Measurements from ENCODE around the gene NUDCD3. TPM values are rescaled to one million over a fixed set of nuclear protein-coding genes. Genes with fewer than 3 reads are reported as not detected.

Gene NUDCD3
- total RNA-seq, 1 experiment from 2014 or later = 71.9 TPM

DNA sequence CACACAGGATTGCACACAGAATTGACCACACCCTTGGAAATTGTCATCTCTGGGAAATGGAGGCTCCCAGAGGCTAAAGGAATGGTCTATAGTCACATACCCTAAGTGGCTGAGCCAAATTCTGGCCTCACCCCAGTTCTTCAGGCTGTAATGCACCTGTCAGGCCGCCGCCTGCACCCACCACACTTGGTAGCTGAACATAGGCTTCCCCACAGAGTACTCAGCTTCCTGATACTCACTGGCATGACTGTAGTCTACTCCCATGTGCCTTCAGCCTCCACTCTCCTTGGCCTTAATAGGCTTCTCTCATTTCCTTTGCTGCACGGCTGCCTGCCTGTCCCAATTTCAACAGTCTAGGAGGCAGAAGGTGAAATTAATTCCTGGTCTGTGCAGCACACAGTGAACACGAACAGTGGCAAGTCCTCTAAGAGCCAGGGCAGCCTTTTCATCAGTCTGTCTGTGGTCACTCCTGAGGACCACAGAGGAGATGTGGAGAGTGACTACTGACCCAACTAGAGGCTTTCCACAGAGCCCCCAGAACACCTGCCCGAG lies 42.5 kb downstream of the NUDCD3 start:
- Mint-ChIP-seq H3K4me1 (peaks cover 11 to 19% of the 10 kb centered on the region in 2 experiments), H3K4me3 (no peak overlapping the region), H3K27me3 (ENCODE audit: low read depth) (no peaks in the 10 kb centered on the region), H3K36me3 (ENCODE audit: insufficient read depth in 1 of 3, low read depth in 3 of 3) (peaks cover 10 to 21% (median 14%) of the 10 kb centered on the region in 3 experiments; a peak in 6 of 7 replicates), H3K27ac (no peak overlapping the region), H3K9me3 (no peaks in the 10 kb centered on the region)
- Histone ChIP-seq H3K27me3 (ENCODE audit: insufficient read depth, low read length) (no peaks in the 10 kb centered on the region), H4K8ac (replicated peaks; ENCODE audit: insufficient read length, low read depth, low read length) (no peak overlapping the region), H3K9me3 (ENCODE audit: control insufficient read depth, low read depth, low read length) (no peaks in the 10 kb centered on the region), H2BK12ac (ENCODE audit: insufficient read length, low read depth, low read length) (no peak overlapping the region), H4K91ac (ENCODE audit: insufficient read length, low read depth, low read length) (no peak overlapping the region), H3K9ac (ENCODE audit: extremely low read depth, insufficient read length, low read length) (no peak overlapping the region), H3K4ac (ENCODE audit: low read depth, low read length) (no peak overlapping the region), H3K56ac (ENCODE audit: insufficient read length, low read depth, low read length) (no peak overlapping the region), H3K4me1 (ENCODE audit: insufficient read depth, low read length) (no peaks in the 10 kb centered on the region), H3K23ac (ENCODE audit: insufficient read length, low read depth, low read length) (no peak overlapping the region), H3K18ac (ENCODE audit: insufficient read length, low read depth, low read length) (no peak overlapping the region), H3K4me2 (ENCODE audit: insufficient read depth, insufficient read length, low read length) (no peak overlapping the region), H4K20me1 (ENCODE audit: control insufficient read depth, insufficient read depth, insufficient read length) (no peaks in the 10 kb centered on the region), H4K5ac (ENCODE audit: insufficient read length, low read depth, low read length) (no peak overlapping the region), H2BK120ac (ENCODE audit: low read depth, low read length, poor library complexity, severe bottlenecking) (no peak overlapping the region), H2AK5ac (ENCODE audit: insufficient read length, low read length) (no peak overlapping the region), H2BK20ac (ENCODE audit: low read depth, low read length, poor library complexity, severe bottlenecking) (no peak overlapping the region), H3T11ph (ENCODE audit: low read length) (no peak overlapping the region), H3K14ac (ENCODE audit: insufficient read depth, low read length) (no peak overlapping the region), H2AFZ (ENCODE audit: low read length) (no peak overlapping the region), H3K79me1 (ENCODE audit: insufficient read depth, low read depth, low read length, poor library complexity, severe bottlenecking) (no peaks in the 10 kb centered on the region), H3K79me2 (ENCODE audit: insufficient read depth, low read length) (0 out of 2 replicates have a peak, but pooled peaks cover 2% of the 10 kb centered on the region), H2BK5ac (ENCODE audit: insufficient read length, low read length) (no peak overlapping the region), H2BK15ac (ENCODE audit: low read depth, low read length) (no peak overlapping the region), H3K27ac (ENCODE audit: insufficient read length, low read depth, low read length) (no peak overlapping the region), H3K23me2 (ENCODE audit: insufficient read length, low read depth, low read length, poor library complexity, severe bottlenecking) (no peaks in the 10 kb centered on the region)
- TF ChIP-seq CTCF (conservative IDR thresholded peaks at IDR 0.05) = no peak
- WGBS (ENCODE audit: extremely low coverage, insufficient read length, low lambda C conversion rate) = no CpG with 5 or more reads among the region's 5 CpGs
- no peak for DNase-seq

Measured in H9 (cell line).